Right renal pelvis (tissue), 4 donors: ENCODE results near the gene KAT6B. TPM values are rescaled to one million over a fixed set of nuclear protein-coding genes. Genes with fewer than 3 reads are reported as not detected.
"Not testable (repeated sequence)": the region's sequence is repeated elsewhere in the genome, so short reads cannot be mapped to it uniquely, and the experiment has no call there.

ENCODE experiments used
- DNase-seq, 4 donors: peaks; one replicate each; pipeline ENCODE4 v3.0.0-alpha.2; 2013; ENCODE audit warnings: low read depth in 4 of 4, low spot score in 3 of 4, missing footprints in 1 of 4
- polyA plus RNA-seq, 4 donors: library from polyadenylated mRNA; unstranded; fragments of 120-200 nt; gene quantifications; one replicate each; pipeline ENCODE4 v1.2.1, GENCODE V29; 2013; ENCODE audit not compliant: insufficient read length in 4 of 4

The KAT6B gene
- polyA plus RNA-seq, 4 donors: 38.5 to 48.8 (median 46.0) TPM

DNA sequence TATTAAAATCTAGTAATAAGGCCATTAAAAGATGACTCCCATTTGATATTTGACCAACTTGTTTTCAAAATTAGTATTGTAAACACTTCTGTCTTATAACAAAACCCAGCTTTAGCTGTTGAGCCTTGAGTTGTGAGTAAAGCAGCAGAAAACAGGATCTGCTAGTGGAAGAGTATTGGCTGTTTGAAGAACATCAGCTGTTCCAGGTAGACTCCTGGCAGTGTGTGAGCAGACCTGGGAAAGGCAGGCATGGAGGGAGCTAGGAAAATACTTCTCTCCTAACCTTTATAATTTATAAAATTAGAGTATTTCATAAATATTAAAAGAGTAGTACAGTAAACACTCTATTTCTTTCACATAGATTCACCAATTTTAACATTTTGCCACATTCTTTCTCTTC lies 29.0 kb downstream of the KAT6B start:
- no peak for DNase-seq

DNA sequence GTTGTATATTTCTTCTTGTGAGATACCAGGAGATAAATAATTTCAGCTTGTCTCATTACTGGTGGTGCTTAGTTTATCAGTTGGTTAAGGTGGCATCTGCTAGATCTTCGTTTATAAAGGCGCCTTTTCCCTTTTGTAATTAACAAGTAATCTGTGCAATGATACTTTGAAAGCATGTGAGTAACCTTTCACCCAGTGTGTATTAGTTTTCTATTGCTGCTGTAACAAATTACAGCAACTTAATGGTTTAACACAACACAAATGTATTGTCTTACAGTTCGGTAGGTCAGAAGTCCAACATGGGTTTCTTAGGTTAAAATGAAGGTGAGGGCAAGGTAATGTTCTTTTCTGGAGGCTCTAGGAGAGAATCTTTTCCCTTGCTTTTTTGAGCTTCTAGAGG lies 30.5 kb downstream of the KAT6B start:
- no peak for DNase-seq

DNA sequence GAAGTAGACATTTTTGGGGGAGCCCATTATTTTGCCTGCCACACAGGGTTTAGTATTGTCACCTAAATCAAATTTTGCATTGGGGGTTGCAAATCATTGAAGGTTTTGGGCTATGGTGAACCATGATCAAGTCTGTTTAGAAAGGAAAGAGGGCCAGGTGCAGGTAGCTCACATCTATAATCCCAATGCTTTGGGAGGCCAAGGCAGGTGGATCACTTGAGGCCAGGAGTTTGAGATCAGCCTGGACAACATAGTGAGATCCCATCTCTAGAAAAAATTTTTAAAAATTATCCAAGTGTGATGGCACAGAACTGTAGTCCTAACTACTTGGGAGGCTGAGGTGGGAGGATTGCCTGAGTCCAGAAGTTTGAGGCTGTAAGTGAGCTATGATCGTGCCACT lies 31.2 kb downstream of the KAT6B start:
- DNase-seq: no peak

- DNase-seq: no peak
Observed at GRCh38 chr10:74859546-74859945, 33.1 kb downstream of the KAT6B start.

DNA sequence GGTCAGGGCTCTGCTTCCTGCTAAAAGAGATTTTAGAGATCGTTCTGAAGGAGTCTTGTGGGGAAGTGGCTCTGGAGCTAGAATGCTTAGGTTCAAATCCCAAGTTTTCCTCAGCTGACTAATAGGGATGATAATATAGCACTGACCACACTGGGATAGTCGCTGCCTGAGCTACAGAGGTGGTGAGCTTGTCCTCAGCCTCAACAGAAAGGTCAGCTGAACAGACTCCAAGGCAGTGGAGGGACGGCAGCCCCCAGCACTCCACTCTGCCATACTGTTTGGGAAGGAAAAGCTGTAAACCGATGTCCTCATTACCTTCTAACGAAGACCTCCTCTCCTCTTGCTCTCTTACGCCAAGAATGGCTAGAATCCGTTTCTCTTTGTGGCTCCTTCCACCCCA lies 36.2 kb downstream of the KAT6B start:
- no peak for DNase-seq

DNA sequence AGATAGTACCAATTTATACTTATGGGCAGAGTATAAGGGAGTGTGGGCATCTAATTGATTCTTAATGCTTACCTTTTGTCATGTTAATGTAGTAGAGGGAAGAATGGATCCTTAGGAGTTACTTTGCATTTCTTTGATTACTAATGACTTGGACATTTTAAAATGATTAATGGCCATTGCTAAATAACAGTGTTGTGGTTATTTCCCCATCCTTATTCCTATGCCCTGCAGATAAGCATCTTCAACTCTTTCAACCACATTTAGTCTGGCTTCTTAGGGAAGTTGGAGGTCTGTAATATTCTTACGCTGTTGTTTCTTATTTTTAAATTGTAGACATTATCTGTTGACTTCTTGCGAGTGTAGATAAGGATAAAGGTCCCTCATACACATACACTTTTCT lies 37.2 kb downstream of the KAT6B start:
- DNase-seq: no peak

DNA sequence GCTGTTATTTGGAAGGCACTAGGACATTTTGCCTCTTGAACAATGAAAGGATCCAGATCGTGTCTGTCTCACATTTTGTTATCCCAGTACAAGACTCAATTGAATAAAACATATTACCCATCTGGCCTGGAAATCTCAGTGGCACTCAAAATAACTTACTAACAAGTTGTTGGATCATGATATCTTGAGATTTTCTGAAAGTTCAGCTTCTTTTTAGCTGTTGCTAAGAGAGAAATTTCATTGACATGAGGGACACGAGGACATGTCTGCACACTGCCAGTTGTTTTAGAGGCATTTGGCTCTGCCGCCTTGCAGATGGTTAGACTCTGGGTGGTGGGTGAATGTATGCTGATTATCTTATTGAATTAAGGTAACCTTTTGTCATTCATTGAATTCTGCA lies 41.0 kb downstream of the KAT6B start:
- DNase-seq: no peak

DNA sequence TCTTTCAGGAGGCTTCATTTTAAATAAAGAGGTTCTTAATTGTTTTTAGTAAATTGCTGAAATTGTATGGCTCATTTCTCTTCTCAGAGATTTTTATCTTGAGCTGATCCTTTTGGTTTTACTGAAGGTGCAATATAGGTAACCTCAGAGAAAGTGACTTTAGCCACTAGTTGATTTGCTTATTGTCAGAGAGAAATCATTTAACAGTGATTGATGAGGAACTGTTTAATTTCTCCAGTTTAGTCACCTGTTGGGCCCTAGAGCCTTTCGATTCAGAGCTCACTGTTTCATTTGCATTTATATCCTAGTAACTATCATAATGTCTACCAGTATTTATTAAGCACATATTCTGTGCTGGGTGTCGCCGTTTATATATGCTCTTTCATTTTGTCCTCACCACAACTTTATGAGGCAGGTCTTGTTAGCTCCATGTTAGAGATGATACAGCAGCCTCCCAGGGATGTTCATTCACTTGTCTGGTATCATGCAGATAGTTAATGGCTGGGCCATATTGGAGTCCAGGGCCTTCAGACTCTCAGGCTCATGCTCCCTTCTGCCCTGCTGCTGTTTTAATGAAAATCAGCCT lies 42.1 kb downstream of the KAT6B start:
- no peak for DNase-seq

DNA sequence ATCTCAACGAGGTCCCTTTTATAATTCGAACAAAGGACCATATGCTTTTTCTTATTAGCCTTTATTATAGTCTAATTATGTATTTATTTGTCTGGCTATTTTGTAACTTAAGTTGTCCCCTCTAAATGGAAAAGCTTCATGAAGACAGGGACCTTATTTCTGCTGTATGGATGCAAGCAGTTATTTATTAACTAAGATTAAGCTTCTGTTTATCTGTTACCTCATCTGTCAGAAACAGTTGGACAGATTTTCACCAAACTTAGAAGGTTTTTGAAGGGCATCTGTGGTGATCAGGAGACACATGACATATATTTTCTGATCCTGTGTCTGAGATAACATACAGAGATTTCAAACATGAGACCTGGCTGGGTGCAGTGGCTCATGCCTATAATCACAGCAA lies 43.2 kb downstream of the KAT6B start:
- DNase-seq: no peak

- no peak for DNase-seq
Observed at GRCh38 chr10:74870191-74870590, 43.8 kb downstream of the KAT6B start.

DNA sequence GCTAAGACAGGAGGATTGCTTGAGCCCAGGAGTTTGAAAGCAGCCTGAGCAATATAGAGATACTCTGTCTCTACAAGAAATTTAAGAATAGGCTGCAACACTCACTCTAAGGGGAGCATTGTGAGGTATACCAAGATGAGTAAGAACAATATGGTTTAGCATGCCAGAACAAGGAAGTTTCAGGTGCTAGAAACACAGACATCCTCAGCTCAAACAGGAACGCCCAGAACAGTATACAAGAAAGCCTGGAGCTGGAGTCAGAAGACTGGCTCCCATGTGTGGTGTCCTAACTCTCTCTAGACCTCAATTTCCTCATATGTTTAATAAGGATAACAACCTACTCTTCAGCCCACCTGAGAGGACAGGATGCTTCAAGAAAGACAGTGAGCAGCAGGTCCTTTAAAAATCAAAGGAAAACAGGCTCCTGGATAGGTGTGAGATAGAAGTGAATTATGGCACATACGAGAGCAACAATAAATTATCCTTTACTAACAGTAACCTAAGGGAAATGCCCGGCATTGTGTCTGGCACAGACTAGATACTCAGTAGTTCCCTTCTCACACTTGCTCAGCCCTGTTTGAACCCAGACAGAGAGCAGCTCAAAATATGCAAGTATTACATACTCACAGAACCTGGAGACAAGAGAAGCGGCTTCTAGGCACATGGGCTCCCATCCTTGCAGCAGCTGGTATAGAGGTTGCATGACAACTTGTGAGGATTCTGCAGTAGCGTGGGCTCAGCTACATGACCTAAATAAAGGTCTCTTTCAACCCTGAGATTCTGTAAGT lies 45.4 kb downstream of the KAT6B start:
- no peak for DNase-seq

DNA sequence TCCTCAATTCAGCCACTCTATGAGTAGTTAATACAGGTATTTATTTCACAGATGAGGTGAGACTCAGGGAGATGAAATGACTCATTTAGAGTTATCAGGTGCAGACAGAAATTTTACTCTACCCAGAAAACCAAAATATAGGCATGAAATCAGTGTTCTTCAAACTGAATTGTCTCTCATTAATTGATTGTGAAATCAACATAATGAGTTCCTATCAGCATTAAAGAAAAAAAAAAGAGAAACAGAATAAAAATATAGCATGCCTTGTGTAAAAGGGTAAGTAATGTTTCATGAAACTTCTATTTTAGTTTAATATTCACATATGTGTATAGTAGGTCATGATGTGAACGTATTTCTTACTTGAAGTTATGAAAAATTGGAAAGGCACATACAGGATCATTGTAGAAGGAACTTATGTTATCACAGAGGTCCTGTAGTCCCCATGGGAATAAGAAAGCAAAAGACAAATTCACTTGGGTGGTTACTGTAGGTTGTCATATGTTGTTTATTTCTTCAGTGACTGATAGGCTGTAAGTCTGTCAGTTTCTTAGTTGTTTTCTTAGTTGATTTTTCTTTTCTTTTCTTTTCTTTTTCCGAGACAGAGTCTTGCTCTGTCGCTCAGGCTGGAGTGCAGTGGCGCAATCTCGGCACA lies 47.5 kb downstream of the KAT6B start:
- DNase-seq: no peak

DNA sequence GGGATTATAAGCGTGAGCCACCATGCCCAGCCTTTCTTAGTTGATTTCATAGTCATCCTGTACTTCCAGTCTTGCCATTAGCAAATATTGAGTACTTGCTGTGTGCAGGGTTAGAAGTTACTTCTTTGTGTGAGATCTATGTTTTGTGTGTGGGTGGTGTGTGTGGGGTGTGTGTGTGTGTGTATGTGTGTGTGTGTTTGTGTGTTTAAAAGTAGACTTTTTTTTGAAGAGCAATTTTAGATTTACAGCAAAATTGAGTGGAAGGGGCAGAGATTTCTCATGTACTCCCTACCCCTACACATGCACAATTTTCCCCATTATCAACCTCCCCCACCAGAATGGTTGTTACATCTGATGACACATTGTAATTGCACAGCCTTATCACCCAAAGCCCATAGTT lies 48.2 kb downstream of the KAT6B start:
- no peak for DNase-seq

- DNase-seq: no peak
Observed at GRCh38 chr10:74875068-74875467, 48.7 kb downstream of the KAT6B start.

DNA sequence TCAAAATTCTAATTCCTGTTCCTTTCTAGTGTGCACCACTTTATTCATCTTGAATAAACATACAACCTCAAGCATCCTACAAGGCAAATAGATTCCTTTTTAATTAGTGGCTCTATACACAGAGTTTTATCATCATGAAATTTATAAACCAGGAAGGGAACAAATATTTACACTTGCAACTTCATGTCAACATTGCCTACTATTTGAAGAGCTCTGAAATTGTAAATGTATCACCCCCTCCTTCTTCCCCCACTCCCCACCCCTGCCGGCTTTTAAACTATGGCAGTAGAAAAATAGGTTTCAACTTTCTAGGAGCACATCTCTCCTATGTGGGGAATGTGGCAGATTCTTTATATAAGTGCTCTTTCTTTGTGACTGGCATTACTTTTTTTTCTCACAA lies 49.6 kb downstream of the KAT6B start:
- DNase-seq: no peak

DNA sequence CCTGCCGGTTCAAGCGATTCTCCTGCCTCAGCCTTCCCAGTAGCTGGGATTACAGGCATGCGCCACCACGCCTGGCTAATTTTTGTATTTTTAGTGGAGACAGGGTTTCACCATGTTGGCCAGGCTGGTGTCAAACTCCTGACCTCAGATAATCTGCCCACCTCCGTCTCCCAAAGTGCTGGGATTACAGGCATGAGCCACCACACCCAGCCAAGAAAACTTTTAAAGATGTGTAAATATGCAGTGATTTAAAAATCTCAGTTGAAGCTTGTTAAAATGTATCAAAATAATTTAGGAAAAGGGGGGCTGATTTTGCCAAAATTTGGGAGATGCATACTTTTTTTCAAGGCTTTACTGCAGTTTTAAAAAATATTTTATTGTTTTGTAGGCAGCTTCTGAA lies 50.7 kb downstream of the KAT6B start:
- not testable (repeated sequence) for DNase-seq

GRCh38 chr10:74877898-74878297 lies 51.5 kb downstream of the KAT6B start:
- DNase-seq: no peak

GRCh38 chr10:74880041-74880440 lies 53.6 kb downstream of the KAT6B start:
- no peak for DNase-seq

- DNase-seq: no peak
Observed at GRCh38 chr10:74881253-74881884, 55.0 kb downstream of the KAT6B start.

GRCh38 chr10:74882427-74882826 lies 56.0 kb downstream of the KAT6B start:
- no peak for DNase-seq

- DNase-seq: no peak
Observed at GRCh38 chr10:74882831-74883230, 56.4 kb downstream of the KAT6B start.

GRCh38 chr10:74883428-74883827 lies 57.0 kb downstream of the KAT6B start:
- no peak for DNase-seq
